ENCODE measurements around the gene ALOX12. TPM values are rescaled to one million over a fixed set of nuclear protein-coding genes. Genes with fewer than 3 reads are reported as not detected.
"Not testable (repeated sequence)": the region's sequence is repeated elsewhere in the genome, so short reads cannot be mapped to it uniquely, and the experiment has no call there.

Gene ALOX12, protein sequence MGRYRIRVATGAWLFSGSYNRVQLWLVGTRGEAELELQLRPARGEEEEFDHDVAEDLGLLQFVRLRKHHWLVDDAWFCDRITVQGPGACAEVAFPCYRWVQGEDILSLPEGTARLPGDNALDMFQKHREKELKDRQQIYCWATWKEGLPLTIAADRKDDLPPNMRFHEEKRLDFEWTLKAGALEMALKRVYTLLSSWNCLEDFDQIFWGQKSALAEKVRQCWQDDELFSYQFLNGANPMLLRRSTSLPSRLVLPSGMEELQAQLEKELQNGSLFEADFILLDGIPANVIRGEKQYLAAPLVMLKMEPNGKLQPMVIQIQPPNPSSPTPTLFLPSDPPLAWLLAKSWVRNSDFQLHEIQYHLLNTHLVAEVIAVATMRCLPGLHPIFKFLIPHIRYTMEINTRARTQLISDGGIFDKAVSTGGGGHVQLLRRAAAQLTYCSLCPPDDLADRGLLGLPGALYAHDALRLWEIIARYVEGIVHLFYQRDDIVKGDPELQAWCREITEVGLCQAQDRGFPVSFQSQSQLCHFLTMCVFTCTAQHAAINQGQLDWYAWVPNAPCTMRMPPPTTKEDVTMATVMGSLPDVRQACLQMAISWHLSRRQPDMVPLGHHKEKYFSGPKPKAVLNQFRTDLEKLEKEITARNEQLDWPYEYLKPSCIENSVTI
- total RNA-seq = 1 to 10 TPM in 1 of 2 donors, not detected in 1; 2.0 TPM

DNA sequence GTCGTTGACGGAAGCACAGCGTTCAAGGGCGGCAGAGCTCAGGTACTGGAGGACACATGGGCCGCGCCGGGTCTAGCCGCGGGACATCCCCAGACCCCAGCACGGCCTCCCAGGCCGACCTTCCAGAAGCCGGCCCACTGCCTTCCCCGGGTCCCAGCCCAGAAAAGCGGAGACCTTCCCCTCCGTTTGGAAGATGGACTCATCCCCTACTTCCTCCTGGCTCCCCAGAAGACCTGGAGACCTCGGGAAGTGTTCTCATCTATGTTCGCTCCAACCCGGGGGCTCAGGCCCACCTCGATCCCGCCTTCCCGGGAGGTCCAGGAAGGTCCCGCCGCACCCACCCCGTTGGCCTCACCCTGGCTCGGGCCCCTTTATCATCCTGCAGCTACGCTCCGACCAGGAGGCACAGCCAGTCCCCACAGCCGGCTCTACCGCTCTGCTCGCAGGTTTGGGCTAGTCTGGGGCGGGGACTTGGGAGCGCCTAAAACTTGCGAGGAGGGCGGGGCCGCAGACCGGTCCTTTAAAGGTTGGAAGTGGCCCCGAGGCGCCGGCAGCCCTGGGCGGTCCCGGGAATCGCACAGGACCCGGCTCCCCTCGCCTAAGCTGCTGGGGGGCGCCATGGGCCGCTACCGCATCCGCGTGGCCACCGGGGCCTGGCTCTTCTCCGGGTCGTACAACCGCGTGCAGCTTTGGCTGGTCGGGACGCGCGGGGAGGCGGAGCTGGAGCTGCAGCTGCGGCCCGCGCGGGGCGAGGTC, at the start of gene ALOX12:
Gene ALOX12, plus strand, starts transcription at position 550 of the 756 bp plus-strand sequence. Its CDS starts 69 bp downstream, at position 619.
- DNase-seq = peak; percentile 67
- Histone ChIP-seq H3K36me3 (no peaks in the 10 kb centered on the region), H3K9ac (ENCODE audit: low read depth in 2 of 2, low read length in 2 of 2) (no peak within 1 kb of the TSS), H3K4me1 (peaks cover 5% of the 10 kb centered on the region), H3K27ac (no peak within 1 kb of the TSS), H3K9me3 (no peaks in the 10 kb centered on the region), H3K27me3 (no peaks in the 10 kb centered on the region), H3K4me3 (peak within 1 kb of the TSS; percentile 24)
- TF ChIP-seq, protein P1, sequence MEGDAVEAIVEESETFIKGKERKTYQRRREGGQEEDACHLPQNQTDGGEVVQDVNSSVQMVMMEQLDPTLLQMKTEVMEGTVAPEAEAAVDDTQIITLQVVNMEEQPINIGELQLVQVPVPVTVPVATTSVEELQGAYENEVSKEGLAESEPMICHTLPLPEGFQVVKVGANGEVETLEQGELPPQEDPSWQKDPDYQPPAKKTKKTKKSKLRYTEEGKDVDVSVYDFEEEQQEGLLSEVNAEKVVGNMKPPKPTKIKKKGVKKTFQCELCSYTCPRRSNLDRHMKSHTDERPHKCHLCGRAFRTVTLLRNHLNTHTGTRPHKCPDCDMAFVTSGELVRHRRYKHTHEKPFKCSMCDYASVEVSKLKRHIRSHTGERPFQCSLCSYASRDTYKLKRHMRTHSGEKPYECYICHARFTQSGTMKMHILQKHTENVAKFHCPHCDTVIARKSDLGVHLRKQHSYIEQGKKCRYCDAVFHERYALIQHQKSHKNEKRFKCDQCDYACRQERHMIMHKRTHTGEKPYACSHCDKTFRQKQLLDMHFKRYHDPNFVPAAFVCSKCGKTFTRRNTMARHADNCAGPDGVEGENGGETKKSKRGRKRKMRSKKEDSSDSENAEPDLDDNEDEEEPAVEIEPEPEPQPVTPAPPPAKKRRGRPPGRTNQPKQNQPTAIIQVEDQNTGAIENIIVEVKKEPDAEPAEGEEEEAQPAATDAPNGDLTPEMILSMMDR (IDR thresholded peaks at IDR 0.05) = no peak
- intact Hi-C loops (cut with DNase I) = no loop called here

DNA sequence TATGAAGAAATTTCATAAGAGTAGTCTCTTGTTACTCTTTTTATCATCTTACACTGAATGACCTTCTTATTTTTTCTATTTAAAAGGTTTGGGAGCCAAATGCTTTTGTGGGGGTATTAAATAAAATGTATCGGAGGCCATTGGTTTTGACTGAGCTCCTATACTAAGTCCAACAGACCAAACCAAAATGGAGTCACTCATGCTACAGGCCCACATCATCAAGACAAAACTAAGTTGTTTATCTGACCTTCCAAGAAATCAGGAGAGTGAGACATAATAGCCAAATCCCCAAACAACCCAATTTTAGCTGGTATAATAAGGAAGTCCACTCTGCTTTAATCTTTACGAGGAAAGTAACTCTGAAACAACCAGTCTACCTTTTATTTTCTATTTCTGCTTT, 48.1 kb upstream of the ALOX12 start:
- Histone ChIP-seq H3K9ac (ENCODE audit: low read depth in 2 of 2, low read length in 2 of 2) (no peak overlapping the region), H3K36me3 (no peaks in the 10 kb centered on the region), H3K4me3 (no peak overlapping the region), H3K27me3 (no peaks in the 10 kb centered on the region), H3K4me1 (no peaks in the 10 kb centered on the region), H3K27ac (no peak overlapping the region), H3K9me3 (no peaks in the 10 kb centered on the region)
- intact Hi-C loops (cut with DNase I) = no loop called here
- TF ChIP-seq, protein P1 (IDR thresholded peaks at IDR 0.05) = no peak
- DNase-seq = no peak

DNA sequence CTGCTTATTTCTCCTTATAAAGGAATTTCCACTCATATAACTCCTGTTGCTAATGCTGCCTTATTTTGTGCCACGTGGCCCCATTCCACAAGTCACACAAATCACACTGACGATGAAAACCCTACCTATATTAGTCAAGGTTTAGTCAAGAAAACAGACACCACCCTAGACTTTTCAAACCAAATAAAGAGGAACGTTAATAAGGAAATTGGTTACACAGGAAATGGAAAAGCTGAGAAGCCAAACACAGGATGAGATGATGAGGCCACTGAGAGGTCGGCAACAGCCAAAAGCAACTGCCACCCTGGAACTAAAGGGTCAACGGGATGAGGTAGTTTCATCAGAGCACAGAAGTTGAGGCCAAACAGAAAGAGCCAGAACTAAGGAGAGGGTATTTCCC, 47.3 kb upstream of the ALOX12 start:
- intact Hi-C loops (cut with DNase I) = no loop called here
- H3K4me1 ChIP-seq = no peaks in the 10 kb centered on the region
- no peak overlapping the region for H3K27ac ChIP-seq
- H3K27me3 ChIP-seq = no peaks in the 10 kb centered on the region
- no peaks in the 10 kb centered on the region for H3K9me3 ChIP-seq
- no peak overlapping the region for H3K4me3 ChIP-seq
- no peak for DNase-seq
- no peaks in the 10 kb centered on the region for H3K36me3 ChIP-seq
- TF ChIP-seq, protein P1 (IDR thresholded peaks at IDR 0.05) = no peak
- no peak overlapping the region for H3K9ac ChIP-seq (ENCODE audit: low read depth in 2 of 2, low read length in 2 of 2)

DNA sequence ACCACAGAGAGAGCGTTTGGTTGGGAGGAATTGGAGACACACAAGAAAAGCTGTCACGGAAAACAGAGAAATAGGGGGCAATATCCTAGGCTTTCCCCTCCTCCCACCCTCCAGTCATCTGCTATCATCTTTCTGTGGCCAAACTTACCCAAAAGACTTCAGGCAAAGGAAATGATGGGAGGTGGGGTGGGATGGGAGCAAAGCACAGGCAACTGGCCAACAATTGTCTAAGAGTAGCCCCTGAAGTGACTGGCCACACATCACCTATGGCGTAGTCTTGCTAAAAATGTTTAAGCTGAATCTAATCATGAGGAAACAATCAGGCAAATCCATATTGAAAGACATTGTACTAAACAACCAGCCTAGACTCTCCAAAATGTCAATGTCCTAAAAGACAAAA, 46.9 kb upstream of the ALOX12 start:
- Histone ChIP-seq H3K4me3 (no peak overlapping the region), H3K27ac (no peak overlapping the region), H3K27me3 (no peaks in the 10 kb centered on the region), H3K9ac (ENCODE audit: low read depth in 2 of 2, low read length in 2 of 2) (no peak overlapping the region), H3K4me1 (no peaks in the 10 kb centered on the region), H3K9me3 (no peaks in the 10 kb centered on the region), H3K36me3 (no peaks in the 10 kb centered on the region)
- intact Hi-C loops (cut with DNase I) = no loop called here
- TF ChIP-seq, protein P1 (IDR thresholded peaks at IDR 0.05) = no peak
- no peak for DNase-seq

DNA sequence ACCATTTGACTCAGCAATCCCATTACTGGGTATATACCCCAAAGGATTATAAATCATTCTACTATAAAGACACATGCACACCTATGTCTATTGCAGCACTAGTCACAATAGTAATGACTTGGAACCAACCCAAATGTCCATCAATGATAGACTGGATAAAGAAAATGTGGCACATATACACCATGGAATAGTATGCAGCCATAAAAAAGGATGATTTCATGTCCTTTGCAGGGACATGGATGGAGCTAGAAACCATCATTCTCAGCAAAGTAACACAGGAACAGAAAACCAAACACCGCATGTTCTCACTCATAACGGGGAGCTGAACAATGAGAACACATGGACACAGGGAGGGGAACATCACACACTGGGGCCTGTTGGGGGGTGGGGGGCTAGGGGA, 44.9 kb upstream of the ALOX12 start:
- intact Hi-C loops (cut with DNase I); H3K36me3 ChIP-seq; H3K27me3 ChIP-seq; H3K4me1 ChIP-seq; H3K9me3 ChIP-seq; H3K9ac ChIP-seq (ENCODE audit: low read depth in 2 of 2, low read length in 2 of 2); H3K4me3 ChIP-seq; DNase-seq; H3K27ac ChIP-seq: not testable (repeated sequence)
